PFSK-1 (cell line): ENCODE data around the gene PCDHGA1.
"Not testable (repeated sequence)": the region's sequence is repeated elsewhere in the genome, so short reads cannot be mapped to it uniquely, and the experiment has no call there.

Experiments
- FOXP2 ChIP-seq: optimal IDR thresholded peaks from 2 replicates; pipeline ENCODE3; 2011; ENCODE audit warnings: borderline replicate concordance, control low read depth, inconsistent platforms; ENCODE audit not compliant: insufficient read depth; ENCODE audit errors: extremely low read length, extremely low read depth
- POLR2AphosphoS5 ChIP-seq: IDR thresholded peaks from 2 replicates; pipeline ENCODE4 v1.6.1; 2012; ENCODE audit warnings: low read depth, mild to moderate bottlenecking, control low read depth, low read length, moderate library complexity
- SIN3A ChIP-seq: IDR thresholded peaks from 2 replicates; pipeline ENCODE4 v1.6.1; 2012; ENCODE audit warnings: mild to moderate bottlenecking, low read length, moderate library complexity, borderline replicate concordance; ENCODE audit not compliant: insufficient read depth
- TAF1 ChIP-seq: IDR thresholded peaks from 2 replicates; pipeline ENCODE4 v1.6.1; 2012; ENCODE audit warnings: low read length, control low read depth, borderline replicate concordance; ENCODE audit not compliant: insufficient read depth
- TF ChIP-seq, protein P1 (sequence below), 2 experiments: IDR thresholded peaks; 2 replicates each; pipeline versions ENCODE4 v1.6.1 to v1.8.0; 2011 to 2012; ENCODE audit warnings: low read depth in 2 of 2, low read length in 2 of 2, control low read depth in 1 of 2, inconsistent platforms in 1 of 2, mild to moderate bottlenecking in 1 of 2, moderate library complexity in 1 of 2; ENCODE audit not compliant: insufficient read depth in 1 of 2

The PCDHGA1 gene

DNA sequence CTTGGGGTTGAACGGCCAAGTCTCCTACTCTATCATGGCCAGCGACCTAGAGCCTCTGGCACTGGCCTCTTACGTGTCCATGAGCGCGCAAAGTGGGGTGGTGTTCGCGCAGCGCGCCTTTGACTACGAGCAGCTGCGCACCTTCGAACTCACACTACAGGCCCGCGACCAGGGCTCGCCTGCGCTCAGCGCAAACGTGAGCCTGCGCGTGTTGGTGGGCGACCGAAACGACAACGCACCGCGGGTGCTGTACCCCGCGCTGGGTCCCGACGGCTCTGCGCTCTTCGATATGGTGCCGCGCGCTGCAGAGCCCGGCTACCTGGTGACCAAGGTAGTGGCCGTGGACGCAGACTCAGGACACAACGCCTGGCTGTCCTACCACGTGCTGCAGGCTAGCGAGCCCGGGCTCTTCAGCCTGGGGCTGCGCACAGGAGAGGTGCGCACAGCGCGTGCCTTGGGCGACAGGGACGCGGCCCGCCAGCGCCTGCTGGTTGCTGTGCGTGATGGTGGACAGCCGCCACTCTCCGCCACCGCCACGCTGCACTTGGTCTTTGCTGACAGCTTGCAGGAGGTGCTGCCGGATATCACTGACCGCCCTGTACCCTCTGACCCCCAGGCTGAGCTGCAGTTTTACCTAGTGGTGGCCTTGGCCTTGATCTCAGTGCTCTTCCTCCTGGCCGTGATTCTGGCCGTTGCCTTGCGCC, 69.4 kb downstream of the PCDHGA1 start:
- TF ChIP-seq, protein P1, sequence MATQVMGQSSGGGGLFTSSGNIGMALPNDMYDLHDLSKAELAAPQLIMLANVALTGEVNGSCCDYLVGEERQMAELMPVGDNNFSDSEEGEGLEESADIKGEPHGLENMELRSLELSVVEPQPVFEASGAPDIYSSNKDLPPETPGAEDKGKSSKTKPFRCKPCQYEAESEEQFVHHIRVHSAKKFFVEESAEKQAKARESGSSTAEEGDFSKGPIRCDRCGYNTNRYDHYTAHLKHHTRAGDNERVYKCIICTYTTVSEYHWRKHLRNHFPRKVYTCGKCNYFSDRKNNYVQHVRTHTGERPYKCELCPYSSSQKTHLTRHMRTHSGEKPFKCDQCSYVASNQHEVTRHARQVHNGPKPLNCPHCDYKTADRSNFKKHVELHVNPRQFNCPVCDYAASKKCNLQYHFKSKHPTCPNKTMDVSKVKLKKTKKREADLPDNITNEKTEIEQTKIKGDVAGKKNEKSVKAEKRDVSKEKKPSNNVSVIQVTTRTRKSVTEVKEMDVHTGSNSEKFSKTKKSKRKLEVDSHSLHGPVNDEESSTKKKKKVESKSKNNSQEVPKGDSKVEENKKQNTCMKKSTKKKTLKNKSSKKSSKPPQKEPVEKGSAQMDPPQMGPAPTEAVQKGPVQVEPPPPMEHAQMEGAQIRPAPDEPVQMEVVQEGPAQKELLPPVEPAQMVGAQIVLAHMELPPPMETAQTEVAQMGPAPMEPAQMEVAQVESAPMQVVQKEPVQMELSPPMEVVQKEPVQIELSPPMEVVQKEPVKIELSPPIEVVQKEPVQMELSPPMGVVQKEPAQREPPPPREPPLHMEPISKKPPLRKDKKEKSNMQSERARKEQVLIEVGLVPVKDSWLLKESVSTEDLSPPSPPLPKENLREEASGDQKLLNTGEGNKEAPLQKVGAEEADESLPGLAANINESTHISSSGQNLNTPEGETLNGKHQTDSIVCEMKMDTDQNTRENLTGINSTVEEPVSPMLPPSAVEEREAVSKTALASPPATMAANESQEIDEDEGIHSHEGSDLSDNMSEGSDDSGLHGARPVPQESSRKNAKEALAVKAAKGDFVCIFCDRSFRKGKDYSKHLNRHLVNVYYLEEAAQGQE (IDR thresholded peaks at IDR 0.05; ENCODE audit: insufficient read depth in 1 of 2, low read depth in 2 of 2, low read length in 2 of 2) = no peak
- TF ChIP-seq POLR2AphosphoS5 (no peak), FOXP2 (no peak), SIN3A (no peak), TAF1 (no peak)

DNA sequence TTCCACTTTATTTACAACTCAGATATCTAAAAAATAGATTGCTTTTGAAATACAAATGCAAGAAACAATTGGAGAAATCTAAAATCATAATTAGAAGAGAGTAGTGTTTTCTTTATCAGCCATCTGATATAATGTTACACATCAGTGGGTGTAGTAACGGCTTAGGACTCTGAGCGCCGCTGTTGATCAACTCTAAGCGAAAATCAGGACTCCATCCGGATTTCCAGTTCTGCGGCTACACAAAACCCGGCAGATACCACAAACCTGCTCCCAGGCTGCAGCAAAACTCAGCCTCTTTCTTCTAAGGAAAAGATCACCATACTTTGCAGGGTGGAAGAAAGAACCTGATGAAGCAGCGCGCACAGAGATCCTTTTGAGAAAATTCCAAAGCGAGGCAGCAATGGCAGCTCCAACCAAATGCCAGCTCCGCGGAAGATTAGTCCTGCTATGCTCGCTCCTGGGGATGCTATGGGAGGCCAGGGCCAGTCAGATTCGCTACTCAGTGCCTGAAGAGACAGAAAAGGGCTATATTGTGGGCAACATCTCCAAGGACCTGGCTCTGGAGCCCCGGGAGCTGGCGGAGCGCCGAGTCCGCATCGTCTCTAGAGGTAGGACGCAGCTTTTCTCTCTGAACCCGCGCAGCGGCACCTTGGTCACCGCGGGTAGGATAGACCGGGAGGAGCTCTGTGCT, 72.4 kb downstream of the PCDHGA1 start, which contains the start of gene PCDHGA9:
Gene PCDHGA9, plus strand, starts transcription at position 226 of the 691 bp plus-strand sequence. Its CDS starts 175 bp downstream, at position 401.
- TF ChIP-seq, protein P1 (IDR thresholded peaks at IDR 0.05; ENCODE audit: insufficient read depth in 1 of 2, low read depth in 2 of 2, low read length in 2 of 2) = no peak
- TF ChIP-seq SIN3A (no peak), POLR2AphosphoS5 (no peak), FOXP2 (no peak), TAF1 (no peak)

DNA sequence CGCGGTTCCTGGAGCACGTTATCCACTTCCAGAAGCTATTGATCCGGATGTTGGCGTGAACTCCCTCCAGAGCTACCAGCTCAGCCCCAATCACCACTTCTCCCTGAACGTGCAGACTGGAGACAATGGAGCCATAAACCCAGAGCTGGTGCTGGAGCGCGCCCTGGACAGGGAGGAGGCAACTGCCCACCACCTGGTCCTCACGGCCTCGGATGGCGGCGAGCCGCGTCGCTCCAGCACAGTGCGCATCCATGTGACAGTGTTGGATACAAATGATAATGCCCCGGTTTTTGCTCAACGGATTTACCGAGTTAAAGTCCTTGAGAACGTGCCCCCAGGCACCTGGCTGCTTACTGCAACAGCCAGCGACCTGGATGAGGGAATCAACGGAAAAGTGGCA, 73.1 kb downstream of the PCDHGA1 start:
- no peak for TF ChIP-seq SIN3A
- no peak for TF ChIP-seq TAF1
- no peak for TF ChIP-seq POLR2AphosphoS5
- TF ChIP-seq, protein P1 (IDR thresholded peaks at IDR 0.05; ENCODE audit: insufficient read depth in 1 of 2, low read depth in 2 of 2, low read length in 2 of 2) = no peak
- no peak for TF ChIP-seq FOXP2

DNA sequence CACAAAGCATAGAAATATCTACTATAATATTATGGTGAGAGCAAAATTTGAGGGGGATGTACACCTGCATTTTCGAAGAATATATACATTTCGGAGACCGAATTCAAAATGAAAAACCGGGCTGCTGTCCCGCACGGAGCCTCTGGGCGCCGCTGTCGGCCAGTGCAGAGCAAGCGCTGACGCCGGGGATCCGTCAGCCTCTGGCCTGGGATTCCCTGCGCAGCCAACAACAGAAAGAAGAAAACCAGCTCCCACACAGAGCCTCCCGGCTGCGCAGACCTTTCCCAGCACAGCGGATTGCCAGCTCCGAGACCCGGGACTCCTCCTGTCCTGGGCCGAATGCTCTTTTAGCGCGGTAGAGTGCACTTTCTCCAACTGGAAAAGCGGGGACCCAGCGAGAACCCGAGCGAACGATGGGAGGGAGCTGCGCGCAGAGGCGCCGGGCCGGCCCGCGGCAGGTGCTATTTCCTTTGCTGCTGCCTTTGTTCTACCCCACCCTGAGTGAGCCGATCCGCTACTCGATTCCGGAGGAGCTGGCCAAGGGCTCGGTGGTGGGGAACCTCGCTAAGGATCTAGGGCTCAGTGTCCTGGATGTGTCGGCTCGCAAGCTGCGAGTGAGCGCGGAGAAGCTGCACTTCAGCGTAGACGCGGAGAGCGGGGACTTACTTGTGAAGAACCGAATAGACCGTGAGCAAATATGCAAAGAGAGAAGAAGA, 77.6 kb downstream of the PCDHGA1 start, which contains the start of gene PCDHGB6:
Gene PCDHGB6, plus strand, starts transcription at position 232 of the 716 bp plus-strand sequence. Its CDS starts 182 bp downstream, at position 414.
- not testable (repeated sequence) for TF ChIP-seq SIN3A, FOXP2, TAF1

DNA sequence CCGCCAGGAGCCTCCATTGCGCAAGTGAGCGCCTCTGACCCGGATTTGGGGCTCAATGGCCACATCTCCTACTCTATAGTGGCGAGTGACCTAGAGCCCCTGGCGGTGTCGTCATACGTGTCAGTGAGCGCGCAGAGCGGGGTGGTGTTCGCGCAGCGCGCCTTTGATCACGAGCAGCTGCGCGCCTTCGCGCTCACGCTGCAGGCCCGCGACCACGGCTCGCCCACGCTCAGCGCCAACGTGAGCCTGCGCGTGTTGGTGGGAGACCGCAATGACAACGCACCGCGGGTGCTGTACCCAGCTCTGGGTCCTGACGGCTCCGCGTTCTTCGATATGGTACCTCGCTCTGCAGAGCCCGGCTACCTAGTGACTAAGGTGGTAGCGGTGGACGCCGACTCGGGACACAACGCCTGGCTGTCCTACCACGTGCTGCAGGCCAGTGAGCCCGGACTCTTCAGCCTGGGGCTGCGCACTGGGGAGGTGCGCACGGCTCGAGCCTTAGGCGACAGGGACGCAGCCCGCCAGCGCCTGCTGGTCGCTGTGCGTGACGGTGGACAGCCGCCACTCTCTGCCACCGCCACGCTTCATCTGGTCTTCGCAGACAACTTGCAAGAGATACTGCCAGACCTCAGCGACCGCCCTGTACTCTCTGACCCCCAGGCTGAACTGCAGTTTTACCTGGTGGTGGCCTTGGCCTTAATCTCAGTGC, 79.4 kb downstream of the PCDHGA1 start:
- no peak for TF ChIP-seq FOXP2
- TF ChIP-seq, protein P1 (IDR thresholded peaks at IDR 0.05; ENCODE audit: insufficient read depth in 1 of 2, low read depth in 2 of 2, low read length in 2 of 2) = no peak
- TF ChIP-seq TAF1 = no peak
- TF ChIP-seq POLR2AphosphoS5 = no peak
- no peak for TF ChIP-seq SIN3A
